ES-I3 (cell line): ENCODE results near the gene TMEM252.

Source experiments
- H3K36me3 ChIP-seq: 2 replicates; pipeline ENCODE4 v1.6.1; 2013; ENCODE audit warnings: mild to moderate bottlenecking, low read length, control low read depth, moderate library complexity; ENCODE audit not compliant: insufficient read depth
- H3K4me1 ChIP-seq: 2 replicates; pipeline ENCODE4 v1.6.1; 2013; ENCODE audit warnings: mild to moderate bottlenecking, control low read depth, low read length; ENCODE audit not compliant: insufficient read depth
- H3K9ac ChIP-seq: 2 replicates; pipeline ENCODE4 v1.6.1; 2013; ENCODE audit warnings: low read depth, mild to moderate bottlenecking, low read length, moderate library complexity
- H3K9me3 ChIP-seq: 2 replicates; pipeline ENCODE4 v1.6.1; 2013; ENCODE audit warnings: mild to moderate bottlenecking, low read length, moderate library complexity; ENCODE audit not compliant: control insufficient read depth, insufficient read depth

The TMEM252 gene

GRCh38 chr9:68540712-68541535 lies at the start of gene TMEM252:
Gene TMEM252, minus strand, starts transcription at chr9:68540883. Its CDS starts 69 bp downstream, at chr9:68540814.
- Histone ChIP-seq H3K9ac (no peak within 1 kb of the TSS), H3K9me3 (no peaks in the 10 kb centered on the region), H3K4me1 (no peaks in the 10 kb centered on the region), H3K36me3 (no peaks in the 10 kb centered on the region)

GRCh38 chr9:68585034-68585761 lies 44.5 kb upstream of the TMEM252 start:
- H3K4me1 ChIP-seq, result no peaks in the 10 kb centered on the region
- no peaks in the 10 kb centered on the region for H3K36me3 ChIP-seq
- H3K9ac ChIP-seq, result no peak overlapping the region
- no peaks in the 10 kb centered on the region for H3K9me3 ChIP-seq

- no peaks in the 10 kb centered on the region for H3K4me1 ChIP-seq
- H3K9me3 ChIP-seq, result no peaks in the 10 kb centered on the region
- no peaks in the 10 kb centered on the region for H3K36me3 ChIP-seq
- H3K9ac ChIP-seq, result no peak overlapping the region
These were observed 43.7 kb upstream of the TMEM252 start for GRCh38 chr9:68584189-68585033.

- Histone ChIP-seq H3K4me1 (no peaks in the 10 kb centered on the region), H3K9ac (no peak overlapping the region), H3K36me3 (no peaks in the 10 kb centered on the region), H3K9me3 (no peaks in the 10 kb centered on the region)
These were observed 41.0 kb upstream of the TMEM252 start for GRCh38 chr9:68581696-68582095.

GRCh38 chr9:68577774-68578591 lies 37.3 kb upstream of the TMEM252 start:
- H3K36me3 ChIP-seq, result no peaks in the 10 kb centered on the region
- no peaks in the 10 kb centered on the region for H3K4me1 ChIP-seq
- H3K9ac ChIP-seq, result no peak overlapping the region
- H3K9me3 ChIP-seq, result no peaks in the 10 kb centered on the region

- Histone ChIP-seq H3K4me1 (no peaks in the 10 kb centered on the region), H3K9me3 (no peaks in the 10 kb centered on the region), H3K36me3 (no peaks in the 10 kb centered on the region), H3K9ac (no peak overlapping the region)
These were observed 35.1 kb upstream of the TMEM252 start for GRCh38 chr9:68575817-68576216.

- Histone ChIP-seq H3K4me1 (no peaks in the 10 kb centered on the region), H3K9ac (no peak overlapping the region), H3K36me3 (no peaks in the 10 kb centered on the region), H3K9me3 (no peaks in the 10 kb centered on the region)
These were observed 33.5 kb upstream of the TMEM252 start for GRCh38 chr9:68574150-68574549.

- Histone ChIP-seq H3K36me3 (no peaks in the 10 kb centered on the region), H3K4me1 (no peaks in the 10 kb centered on the region), H3K9me3 (no peaks in the 10 kb centered on the region), H3K9ac (no peak overlapping the region)
These were observed 26.9 kb upstream of the TMEM252 start for GRCh38 chr9:68567565-68567964.

GRCh38 chr9:68562461-68562860 lies 21.8 kb upstream of the TMEM252 start:
- peaks cover 4% of the 10 kb centered on the region; the same call in 1 of the 2 replicates for H3K4me1 ChIP-seq
- H3K36me3 ChIP-seq, result no peaks in the 10 kb centered on the region
- no peak overlapping the region for H3K9ac ChIP-seq
- no peaks in the 10 kb centered on the region for H3K9me3 ChIP-seq

- H3K4me1 ChIP-seq, result peaks cover 8% of the 10 kb centered on the region; the same call in 1 of the 2 replicates
- H3K9ac ChIP-seq, result no peak overlapping the region
- no peaks in the 10 kb centered on the region for H3K36me3 ChIP-seq
- no peaks in the 10 kb centered on the region for H3K9me3 ChIP-seq
These were observed 19.6 kb upstream of the TMEM252 start for GRCh38 chr9:68560071-68560844.

- Histone ChIP-seq H3K9ac (no peak overlapping the region), H3K36me3 (no peaks in the 10 kb centered on the region), H3K9me3 (no peaks in the 10 kb centered on the region), H3K4me1 (peaks cover 9% of the 10 kb centered on the region; the same call in 1 of the 2 replicates)
These were observed 17.9 kb upstream of the TMEM252 start for GRCh38 chr9:68558545-68558944.

GRCh38 chr9:68555437-68556150 lies 14.9 kb upstream of the TMEM252 start:
- Histone ChIP-seq H3K9ac (no peak overlapping the region), H3K9me3 (no peaks in the 10 kb centered on the region), H3K36me3 (no peaks in the 10 kb centered on the region), H3K4me1 (peaks cover 8% of the 10 kb centered on the region; the same call in 1 of the 2 replicates)
